BLaER1 (cell line): ENCODE results near the gene RALGPS2.

Experiments used
- H3K27ac ChIP-seq: shearing (Covaris generic); formaldehyde crosslinking; 2 replicates; pipeline ENCODE4 v1.8.1; 2022
- H3K27me3 ChIP-seq: shearing (Covaris generic); formaldehyde crosslinking; 2 replicates; pipeline ENCODE4 v1.8.1; 2022
- H3K36me3 ChIP-seq: shearing (Covaris generic); formaldehyde crosslinking; 2 replicates; pipeline ENCODE4 v1.8.1; 2022
- H3K4me1 ChIP-seq: shearing (Covaris generic); formaldehyde crosslinking; 2 replicates; pipeline ENCODE4 v1.8.1; 2022
- H3K4me2 ChIP-seq: shearing (Covaris generic); formaldehyde crosslinking; 2 replicates; pipeline ENCODE4 v1.8.1; 2022
- H3K4me3 ChIP-seq: shearing (Covaris generic); formaldehyde crosslinking; 2 replicates; pipeline ENCODE4 v1.8.1; 2022
- H3K9ac ChIP-seq: shearing (Covaris generic); formaldehyde crosslinking; 2 replicates; pipeline ENCODE4 v1.8.1; 2022
- H3K9me3 ChIP-seq: shearing (Covaris generic); formaldehyde crosslinking; 2 replicates; pipeline ENCODE4 v1.8.1; 2022
- H4K20me1 ChIP-seq: shearing (Covaris generic); formaldehyde crosslinking; 2 replicates; pipeline ENCODE4 v1.8.1; 2022
- Cebpa-rat ChIP-seq: shearing (Covaris generic); IDR thresholded peaks from 2 replicates; pipeline ENCODE4 v1.8.1; 2022

Gene RALGPS2

DNA sequence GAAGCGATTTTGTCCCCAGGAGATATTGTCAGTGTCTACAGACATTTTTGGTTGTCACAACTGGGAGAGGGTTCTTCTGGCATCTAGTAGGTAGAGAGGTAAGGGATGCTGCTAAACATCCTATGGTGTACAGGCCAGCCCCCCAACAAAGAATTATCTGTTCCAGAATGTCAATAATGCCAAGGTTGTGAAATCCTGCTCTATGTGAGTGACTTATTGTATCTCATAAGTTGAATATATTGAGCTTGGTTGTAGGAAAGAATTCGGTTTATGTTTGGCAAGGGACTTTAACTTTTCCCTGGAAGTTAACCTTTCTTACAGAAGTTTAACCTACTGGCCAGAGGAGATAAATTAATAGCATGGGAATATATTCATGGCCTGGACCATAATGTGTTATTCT, 198.5 kb downstream of the RALGPS2 start:
- Histone ChIP-seq H3K9me3 (no peaks in the 10 kb centered on the region), H3K4me3 (no peak overlapping the region), H3K27ac (no peak overlapping the region), H3K36me3 (no peaks in the 10 kb centered on the region), H3K4me2 (no peak overlapping the region), H4K20me1 (no peaks in the 10 kb centered on the region), H3K4me1 (peaks cover 12% of the 10 kb centered on the region), H3K9ac (no peak overlapping the region), H3K27me3 (no peaks in the 10 kb centered on the region)
- no peak for TF ChIP-seq Cebpa-rat

- no peak for TF ChIP-seq Cebpa-rat
- H3K27ac ChIP-seq = no peak overlapping the region
- no peaks in the 10 kb centered on the region for H3K36me3 ChIP-seq
- no peaks in the 10 kb centered on the region for H3K9me3 ChIP-seq
- H3K4me3 ChIP-seq = no peak overlapping the region
- no peaks in the 10 kb centered on the region for H3K27me3 ChIP-seq
- H4K20me1 ChIP-seq = no peaks in the 10 kb centered on the region
- no peak overlapping the region for H3K9ac ChIP-seq
- peak overlapping the region; percentile 31; the same call in 1 of the 2 replicates for H3K4me2 ChIP-seq
- peaks cover 12% of the 10 kb centered on the region for H3K4me1 ChIP-seq
Observed at GRCh38 chr1:178926046-178926445, 201.0 kb downstream of the RALGPS2 start.

GRCh38 chr1:178927003-178927402, 202.0 kb downstream of the RALGPS2 start:
- TF ChIP-seq Cebpa-rat = no peak
- Histone ChIP-seq H3K9ac (no peak overlapping the region), H3K4me2 (no peak overlapping the region), H3K9me3 (no peaks in the 10 kb centered on the region), H3K4me1 (peaks cover 21% of the 10 kb centered on the region), H3K27ac (no peak overlapping the region), H3K27me3 (no peaks in the 10 kb centered on the region), H3K4me3 (no peak overlapping the region), H4K20me1 (no peaks in the 10 kb centered on the region), H3K36me3 (no peaks in the 10 kb centered on the region)

GRCh38 chr1:178928041-178928440, 203.0 kb downstream of the RALGPS2 start:
- no peaks in the 10 kb centered on the region for H3K27me3 ChIP-seq
- H4K20me1 ChIP-seq = no peaks in the 10 kb centered on the region
- TF ChIP-seq Cebpa-rat = no peak
- H3K27ac ChIP-seq = no peak overlapping the region
- no peak overlapping the region for H3K4me2 ChIP-seq
- no peaks in the 10 kb centered on the region for H3K9me3 ChIP-seq
- no peak overlapping the region for H3K9ac ChIP-seq
- H3K4me3 ChIP-seq = no peak overlapping the region
- H3K4me1 ChIP-seq = peaks cover 28% of the 10 kb centered on the region
- no peaks in the 10 kb centered on the region for H3K36me3 ChIP-seq

- Histone ChIP-seq H3K27me3 (no peaks in the 10 kb centered on the region), H3K4me3 (no peak overlapping the region), H3K9ac (no peak overlapping the region), H3K4me2 (no peak overlapping the region), H3K4me1 (peaks cover 33% of the 10 kb centered on the region), H3K27ac (no peak overlapping the region), H4K20me1 (no peaks in the 10 kb centered on the region), H3K9me3 (no peaks in the 10 kb centered on the region), H3K36me3 (no peaks in the 10 kb centered on the region)
- no peak for TF ChIP-seq Cebpa-rat
Observed at GRCh38 chr1:178928976-178929375, 203.9 kb downstream of the RALGPS2 start.

DNA sequence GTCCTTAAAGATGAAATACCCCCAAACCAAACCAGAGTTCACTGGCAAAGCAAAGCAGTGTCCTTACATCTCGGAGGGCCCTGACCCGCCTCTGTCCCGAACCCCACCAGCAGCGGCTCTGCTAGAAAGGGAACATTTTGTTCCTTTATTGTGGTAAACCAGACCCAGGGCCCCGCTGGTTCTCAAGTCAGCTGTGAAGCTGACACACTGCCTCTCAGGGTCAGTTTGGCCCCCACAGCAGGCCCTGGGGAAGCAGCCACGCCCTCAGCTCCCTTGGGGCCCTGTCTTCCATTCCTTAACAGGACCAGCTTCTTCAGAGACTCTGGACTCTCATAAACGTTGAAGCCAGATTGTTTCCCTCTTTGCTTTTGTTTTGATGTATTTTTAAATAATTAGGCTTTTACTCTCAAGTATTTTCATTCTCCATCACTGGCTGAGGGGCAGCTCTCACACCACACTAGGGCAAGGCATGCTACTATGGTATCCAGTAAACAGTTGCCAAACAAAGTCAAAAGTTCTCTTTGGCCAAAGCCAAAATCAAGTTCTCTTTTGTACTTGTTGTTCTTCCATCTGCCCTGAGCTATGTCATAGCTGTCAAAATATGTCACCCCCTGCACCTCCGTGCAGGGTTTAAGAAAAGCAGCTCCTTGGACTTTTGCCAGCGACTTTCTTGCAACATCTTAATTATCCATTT, 207.0 kb downstream of the RALGPS2 start:
- H3K4me3 ChIP-seq = no peak overlapping the region
- no peak for TF ChIP-seq Cebpa-rat
- H3K27me3 ChIP-seq = no peaks in the 10 kb centered on the region
- H3K36me3 ChIP-seq = no peaks in the 10 kb centered on the region
- no peak overlapping the region for H3K27ac ChIP-seq
- H3K4me1 ChIP-seq = peaks cover 24% of the 10 kb centered on the region
- H3K9me3 ChIP-seq = no peaks in the 10 kb centered on the region
- no peaks in the 10 kb centered on the region for H4K20me1 ChIP-seq
- peak overlapping the region; percentile 74 for H3K4me2 ChIP-seq
- H3K9ac ChIP-seq = no peak overlapping the region

- Histone ChIP-seq H3K27me3 (no peaks in the 10 kb centered on the region), H4K20me1 (no peaks in the 10 kb centered on the region), H3K4me3 (no peak overlapping the region), H3K9ac (no peak overlapping the region), H3K4me1 (peaks cover 24% of the 10 kb centered on the region), H3K36me3 (no peaks in the 10 kb centered on the region), H3K9me3 (no peaks in the 10 kb centered on the region), H3K4me2 (peak overlapping the region; percentile 74), H3K27ac (no peak overlapping the region)
- TF ChIP-seq Cebpa-rat = no peak
Observed at GRCh38 chr1:178932552-178932906, 207.5 kb downstream of the RALGPS2 start.

DNA sequence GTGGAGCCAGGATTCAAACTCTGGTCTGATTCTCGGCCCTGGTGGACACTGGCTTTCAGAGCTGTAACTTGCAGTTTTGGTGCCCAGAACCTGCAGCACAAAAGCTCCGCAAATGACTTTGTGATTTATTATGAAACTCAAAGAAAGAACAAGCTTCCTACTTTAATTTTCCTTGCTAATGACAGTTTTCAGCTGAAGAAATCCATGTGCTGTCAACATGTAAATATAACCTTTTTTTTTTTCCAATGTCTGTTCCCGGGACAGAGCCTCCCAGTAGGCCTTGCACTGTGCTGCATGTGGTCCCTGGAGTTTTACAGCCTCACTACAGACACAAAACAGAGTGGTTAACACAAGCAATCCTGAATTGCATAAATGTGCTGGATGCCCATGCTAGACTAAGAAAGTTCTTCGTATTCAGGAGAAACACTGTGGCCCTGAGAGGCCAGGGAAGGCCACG, 208.1 kb downstream of the RALGPS2 start:
- Histone ChIP-seq H4K20me1 (no peaks in the 10 kb centered on the region), H3K27ac (no peak overlapping the region), H3K9me3 (no peaks in the 10 kb centered on the region), H3K4me3 (no peak overlapping the region), H3K27me3 (no peaks in the 10 kb centered on the region), H3K36me3 (no peaks in the 10 kb centered on the region), H3K4me1 (peaks cover 24% of the 10 kb centered on the region), H3K9ac (no peak overlapping the region), H3K4me2 (no peak overlapping the region)
- TF ChIP-seq Cebpa-rat = no peak

DNA sequence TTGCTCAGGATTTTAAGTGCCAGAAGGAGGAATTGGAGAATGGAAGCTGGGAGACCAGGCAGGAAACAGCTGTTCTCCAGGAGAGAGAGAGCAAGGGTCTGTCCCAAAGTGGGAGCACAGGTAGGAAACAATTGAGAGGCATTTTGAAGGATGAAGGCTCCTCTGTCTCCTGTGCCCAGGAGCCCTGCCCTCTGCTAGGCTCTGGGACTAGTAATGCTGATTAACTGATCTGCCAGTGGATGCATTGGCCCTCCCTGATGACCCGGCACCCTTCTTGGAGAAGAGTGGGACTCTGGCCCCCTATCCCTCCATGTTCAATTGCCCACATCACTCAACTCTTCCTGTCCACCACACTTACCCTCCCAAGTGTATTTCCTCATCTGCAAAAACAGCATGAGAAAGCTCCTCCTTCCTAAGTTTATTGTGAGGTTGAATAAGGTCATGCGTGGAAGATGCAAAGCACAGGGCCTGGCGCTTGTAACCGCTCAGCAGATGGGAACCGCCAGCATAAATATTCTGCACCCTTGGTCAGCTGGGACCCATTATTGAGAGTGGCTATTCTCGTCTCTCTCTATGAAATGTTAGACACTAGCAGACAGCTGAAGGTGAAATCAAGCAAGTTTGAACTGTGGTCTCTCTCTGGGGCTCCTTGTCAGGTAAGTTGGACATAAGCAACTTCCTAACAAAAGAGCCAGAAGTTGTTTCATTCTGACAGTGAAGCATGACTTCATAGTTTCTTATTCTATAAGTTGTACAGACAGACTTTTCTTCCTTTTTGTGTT, 208.9 kb downstream of the RALGPS2 start:
- Histone ChIP-seq H3K9ac (no peak overlapping the region), H3K9me3 (no peaks in the 10 kb centered on the region), H3K4me3 (no peak overlapping the region), H3K4me2 (peak overlapping the region; percentile 14; the same call in 1 of the 2 replicates), H3K36me3 (no peaks in the 10 kb centered on the region), H3K4me1 (peaks cover 24% of the 10 kb centered on the region), H3K27me3 (no peaks in the 10 kb centered on the region), H3K27ac (no peak overlapping the region), H4K20me1 (no peaks in the 10 kb centered on the region)
- no peak for TF ChIP-seq Cebpa-rat

GRCh38 chr1:178934546-178934945, 209.5 kb downstream of the RALGPS2 start:
- H3K36me3 ChIP-seq = no peaks in the 10 kb centered on the region
- no peak overlapping the region for H3K4me2 ChIP-seq
- H3K27ac ChIP-seq = no peak overlapping the region
- H3K4me3 ChIP-seq = no peak overlapping the region
- H3K9me3 ChIP-seq = no peaks in the 10 kb centered on the region
- no peak for TF ChIP-seq Cebpa-rat
- H3K9ac ChIP-seq = no peak overlapping the region
- peaks cover 24% of the 10 kb centered on the region for H3K4me1 ChIP-seq
- H4K20me1 ChIP-seq = no peaks in the 10 kb centered on the region
- no peaks in the 10 kb centered on the region for H3K27me3 ChIP-seq
